ENCODE data around the gene ICOSLG. TPM values are rescaled to one million over a fixed set of nuclear protein-coding genes. Genes with fewer than 3 reads are reported as not detected.

Gene ICOSLG
- total RNA-seq, 1 donor from 2014 or later, result 0.26 TPM

GRCh38 chr21:44275041-44275440 is 34.3 kb upstream of the ICOSLG start:
- no peak for TF ChIP-seq CTCF (IDR thresholded peaks at IDR 0.05; ENCODE audit: insufficient read depth, low read length, severe bottlenecking)
- DNase-seq (ENCODE audit: low read depth) (no peak), FAIRE-seq (no peak)
- H3K27me3 ChIP-seq (ENCODE audit: control insufficient read depth, insufficient read depth, low read length), result no peaks in the 10 kb centered on the region
- no peaks in the 10 kb centered on the region for H3K36me3 ChIP-seq (ENCODE audit: control insufficient read depth, insufficient read depth, low read length)
- no peak overlapping the region for H3K4me3 ChIP-seq (ENCODE audit: low read depth, low read length)

- no peak for FAIRE-seq
- no peaks in the 10 kb centered on the region for H3K36me3 ChIP-seq (ENCODE audit: control insufficient read depth, insufficient read depth, low read length)
- DNase-seq (ENCODE audit: low read depth), result no peak
- H3K4me3 ChIP-seq (ENCODE audit: low read depth, low read length), result no peak overlapping the region
- TF ChIP-seq CTCF (IDR thresholded peaks at IDR 0.05; ENCODE audit: insufficient read depth, low read length, severe bottlenecking), result no peak
- no peaks in the 10 kb centered on the region for H3K27me3 ChIP-seq (ENCODE audit: control insufficient read depth, insufficient read depth, low read length)
Measured at GRCh38 chr21:44273046-44273445, 32.3 kb upstream of the ICOSLG start.

- Histone ChIP-seq H3K27me3 (ENCODE audit: control insufficient read depth, insufficient read depth, low read length) (no peaks in the 10 kb centered on the region), H3K4me3 (ENCODE audit: low read depth, low read length) (no peak overlapping the region), H3K36me3 (ENCODE audit: control insufficient read depth, insufficient read depth, low read length) (no peaks in the 10 kb centered on the region)
- DNase-seq (ENCODE audit: low read depth), result no peak
- TF ChIP-seq CTCF (IDR thresholded peaks at IDR 0.05; ENCODE audit: insufficient read depth, low read length, severe bottlenecking), result no peak
- no peak for FAIRE-seq
Measured at GRCh38 chr21:44272284-44272858, 31.6 kb upstream of the ICOSLG start.

GRCh38 chr21:44271558-44272283 is 31.0 kb upstream of the ICOSLG start:
- H3K27me3 ChIP-seq (ENCODE audit: control insufficient read depth, insufficient read depth, low read length), result no peaks in the 10 kb centered on the region
- no peak for FAIRE-seq
- DNase-seq (ENCODE audit: low read depth), result no peak
- H3K4me3 ChIP-seq (ENCODE audit: low read depth, low read length), result no peak overlapping the region
- H3K36me3 ChIP-seq (ENCODE audit: control insufficient read depth, insufficient read depth, low read length), result no peaks in the 10 kb centered on the region
- no peak for TF ChIP-seq CTCF (IDR thresholded peaks at IDR 0.05; ENCODE audit: insufficient read depth, low read length, severe bottlenecking)

GRCh38 chr21:44269090-44269489 is 28.3 kb upstream of the ICOSLG start:
- no peaks in the 10 kb centered on the region for H3K36me3 ChIP-seq (ENCODE audit: control insufficient read depth, insufficient read depth, low read length)
- DNase-seq (ENCODE audit: low read depth) (no peak), FAIRE-seq (no peak)
- H3K27me3 ChIP-seq (ENCODE audit: control insufficient read depth, insufficient read depth, low read length), result no peaks in the 10 kb centered on the region
- no peak overlapping the region for H3K4me3 ChIP-seq (ENCODE audit: low read depth, low read length)
- TF ChIP-seq CTCF (IDR thresholded peaks at IDR 0.05; ENCODE audit: insufficient read depth, low read length, severe bottlenecking), result no peak

Measured in bronchial epithelial cell (primary cell).